ENCODE results near the gene SEMA4B.

- no peak for TF ChIP-seq CTCF (IDR thresholded peaks at IDR 0.05)
- no peak for TF ChIP-seq POLR2A (IDR thresholded peaks at IDR 0.05)
Observed at GRCh38 chr15:90202929-90203328, 1.8 kb downstream of the SEMA4B start.

Measured in body of pancreas (tissue), 4 donors.